A549 (cell line): Measurements from ENCODE around the gene ARHGEF4. TPM values are rescaled to one million over a fixed set of nuclear protein-coding genes. Genes with fewer than 3 reads are reported as not detected.

Experiments used
- ATAC-seq, 2 experiments: fragments of 200-7000 bp in 1 of 2; fragments of >200 bp in 1 of 2; cut with Nextera tagmentation in 1 of 2; cut with Tn5 transposase in 1 of 2; 3 replicates each; pipeline versions ENCODE4 v1.8.0 to v1.9.1; 2018 to 2020; ENCODE audit warnings: mild to moderate bottlenecking in 1 of 2, moderate library complexity in 1 of 2
- CTCF ChIA-PET: fragments of 300-600 bp; sonication (Branson Sonifier 250); formaldehyde crosslinking; extraction: SDS; loops from one replicate; lab custom pipeline; 2021; ENCODE audit warnings: antibody characterized with exemption, inconsistent platforms; lab: Yijun Ruan, JAX
- POLR2A ChIA-PET: fragments of 350-600 bp; formaldehyde crosslinking; extraction: SDS; loops from one replicate; lab custom pipeline; 2021; ENCODE audit warnings: antibody characterized with exemption, inconsistent platforms; lab: Yijun Ruan, JAX
- DNase-seq, 2 experiments: peaks; one replicate each; pipeline versions ENCODE4 v3.0.0 to v3.0.0-alpha.2; 2011 to 2016; ENCODE audit warnings: low read depth in 1 of 2, low spot score in 1 of 2
- FAIRE-seq: peaks from 2 replicates; lab custom pipeline; 2011; peaks lifted over from hg19 to GRCh38; lab: Jason Lieb, UNC
- H3K27ac ChIP-seq, 2 experiments: fragments of >200 bp; sonication (Bioruptor Twin); formaldehyde crosslinking; 3 replicates each; pipeline ENCODE4 v1.5.1; 2016 to 2017
- H3K4me1 ChIP-seq: fragments of >200 bp; sonication (Bioruptor Twin); formaldehyde crosslinking; 3 replicates; pipeline ENCODE4 v1.6.1; 2016
- H3K4me2 ChIP-seq: fragments of >200 bp; sonication (Bioruptor Twin); formaldehyde crosslinking; 3 replicates; pipeline ENCODE4 v1.6.1; 2016
- H3K4me3 ChIP-seq: fragments of >200 bp; sonication (Bioruptor Twin); formaldehyde crosslinking; 3 replicates; pipeline ENCODE4 v1.5.1; 2016
- H3K9me3 ChIP-seq: fragments of >200 bp; sonication (Bioruptor Twin); formaldehyde crosslinking; 3 replicates; pipeline ENCODE4 v1.6.1; 2016
- ATOH8 ChIP-seq: fragments of 250-450 bp; sonication (Bioruptor Pico); IDR thresholded peaks from 2 replicates; pipeline ENCODE4 v1.5.0; 2020; ENCODE audit warnings: low read depth, mild to moderate bottlenecking, moderate library complexity
- BHLHE40 ChIP-seq: IDR thresholded peaks from 2 replicates; pipeline ENCODE4 v1.6.1; 2012; ENCODE audit warnings: low read depth, low read length, inconsistent platforms
- CEBPB ChIP-seq, 2 experiments: fragments of >200 bp in 1 of 2; sonication (Bioruptor Twin) in 1 of 2; formaldehyde crosslinking in 1 of 2; IDR thresholded peaks; 2 replicates each; pipeline ENCODE4 v1.6.1; 2012 to 2016
- CHD4 ChIP-seq: fragments of 200-600 bp; sonication (generic); IDR thresholded peaks from 2 replicates; pipeline ENCODE4 v1.6.1; 2016; ENCODE audit warnings: antibody characterized with exemption, mild to moderate bottlenecking, borderline replicate concordance
- E2F6 ChIP-seq: IDR thresholded peaks from 2 replicates; pipeline ENCODE4 v1.6.1; 2012; ENCODE audit warnings: low read depth, borderline replicate concordance
- HDAC2 ChIP-seq: fragments of 200-600 bp; sonication (generic); IDR thresholded peaks from 2 replicates; pipeline ENCODE4 v1.6.1; 2016
- HOXB13 ChIP-seq: fragments of 250-450 bp; sonication (Bioruptor Pico); IDR thresholded peaks from 2 replicates; pipeline ENCODE4 v1.5.0; 2020; ENCODE audit warnings: low read depth, mild to moderate bottlenecking, moderate library complexity
- KDM5A ChIP-seq: fragments of 200-600 bp; sonication (generic); IDR thresholded peaks from 2 replicates; pipeline ENCODE4 v1.6.1; 2016; ENCODE audit warnings: antibody characterized with exemption, mild to moderate bottlenecking
- NFE2L2 ChIP-seq: fragments of 150-350 bp; conservative IDR thresholded peaks from 2 replicates; pipeline ENCODE4 v1.6.1; 2014; ENCODE audit warnings: low read length
- NPAS2 ChIP-seq: fragments of 250-450 bp; sonication (Bioruptor Pico); IDR thresholded peaks from 2 replicates; pipeline ENCODE4 v1.8.0; 2022; ENCODE audit warnings: mild to moderate bottlenecking, moderate library complexity, borderline replicate concordance
- RAD21 ChIP-seq, 2 experiments: fragments of >200 bp in 1 of 2; sonication (Bioruptor Twin) in 1 of 2; formaldehyde crosslinking in 1 of 2; IDR thresholded peaks in 1 of 2; conservative IDR thresholded peaks in 1 of 2; 2 replicates in 1 of 2; 3 replicates in 1 of 2; pipeline ENCODE4 v1.6.1; 2012 to 2018; ENCODE audit warnings: inconsistent platforms in 1 of 2
- RARB ChIP-seq: fragments of 250-450 bp; sonication (Bioruptor Pico); IDR thresholded peaks from 2 replicates; pipeline ENCODE4 v1.8.0; 2021; ENCODE audit warnings: mild to moderate bottlenecking, moderate library complexity
- RCOR1 ChIP-seq: fragments of 150-350 bp; IDR thresholded peaks from 2 replicates; pipeline ENCODE4 v1.6.1; 2014; ENCODE audit warnings: antibody characterized with exemption, low read length, low read depth
- RFX5 ChIP-seq: fragments of 450-650 bp; IDR thresholded peaks from 2 replicates; pipeline ENCODE4 v1.7.1; 2014; ENCODE audit warnings: antibody characterized with exemption, mild to moderate bottlenecking, moderate library complexity
- SMC3 ChIP-seq: fragments of >200 bp; sonication (Bioruptor Twin); formaldehyde crosslinking; IDR thresholded peaks from 3 replicates; pipeline ENCODE4 v1.6.1; 2018; ENCODE audit warnings: inconsistent platforms
- WGBS: methylation state at CpG from one replicate; pipeline ENCODE4 v1.1.6; 2017; ENCODE audit errors: missing lambda C conversion rate; 5-methylcytosine and 5-hydroxymethylcytosine counted together
- polyA plus RNA-seq, 4 experiments: library from polyadenylated mRNA; depleted of rRNA in 3 of 4; stranded (reverse); fragments of >200 nt; fragmentation: RNase III in 1 of 4; extraction: RNeasy Plus Mini Kit Qiagen cat#74134 plus additional on column Dnase treatment in 1 of 4; gene quantifications; 2 replicates in 3 of 4; 3 replicates in 1 of 4; pipeline ENCODE4 v1.2.3, GENCODE V29; 2011 to 2017
- TF ChIP-seq, protein P1 (sequence below): fragments of >200 bp; sonication (Bioruptor Twin); formaldehyde crosslinking; IDR thresholded peaks from 2 replicates; pipeline ENCODE4 v1.6.1; 2016

Gene ARHGEF4
- polyA plus RNA-seq, 2 of the 4 experiments (the other 2 are of a cell fraction) = 1.00 to 2.1 TPM

- 58% methylated on average over 17 of the region's 17 CpGs for WGBS
- ChIA-PET CTCF (interaction anchor here (1.0 to 2.3 kb wide), 2 partner anchors 9 to 68 kb away, joined by 3 to 9 read pairs; no protein-coding TSS in a partner anchor), POLR2A (no interaction called here)
- Histone ChIP-seq H3K4me1 (peaks cover 8% of the 10 kb centered on the region; the same call in 2 of the 3 replicates), H3K4me2 (peak overlapping the region; percentile 2; the same call in 2 of the 3 replicates), H3K9me3 (no peaks in the 10 kb centered on the region), H3K27ac (peak overlapping the region in 1 of 2 experiments; percentile 42; a peak in 3 of 6 replicates), H3K4me3 (no peak overlapping the region)
- FAIRE-seq = no peak
- peak; percentile 70 to 82 for ATAC-seq
- TF ChIP-seq HOXB13 (CRISPR knock-in tag) (no peak), CEBPB (IDR thresholded peaks at IDR 0.05) (0 out of 4 replicates have a peak, but pooled peaks of 1 of the 2 experiments have one; percentile 19)
- DNase-seq = peak in 1 of 2 experiments; percentile 66
Observed at GRCh38 chr2:130864830-130865800, 28.4 kb downstream of the ARHGEF4 start.

- 58% methylated on average over 18 of the region's 18 CpGs for WGBS
- CTCF ChIA-PET = interaction anchor here (0.7 to 10.6 kb wide), 8 partner anchors 18 to 96 kb away, joined by 3 to 263 read pairs (median 4); no protein-coding TSS in a partner anchor
- Histone ChIP-seq H3K27ac (no peak overlapping the region), H3K9me3 (no peaks in the 10 kb centered on the region), H3K4me3 (no peak overlapping the region), H3K4me1 (peaks cover 4% of the 10 kb centered on the region; the same call in 2 of the 3 replicates), H3K4me2 (no peak overlapping the region)
- FAIRE-seq (no peak), DNase-seq (no peak), ATAC-seq (no peak)
- POLR2A ChIA-PET = interaction anchor here (1.2 kb wide), 1 partner anchor 72 kb away, joined by 3 read pairs; no protein-coding TSS in a partner anchor
- TF ChIP-seq NPAS2 (CRISPR knock-in tag) = no peak
- TF ChIP-seq RCOR1 = no peak
- no peak for TF ChIP-seq BHLHE40
Observed at GRCh38 chr2:130869441-130870160, 32.9 kb downstream of the ARHGEF4 start.

DNA sequence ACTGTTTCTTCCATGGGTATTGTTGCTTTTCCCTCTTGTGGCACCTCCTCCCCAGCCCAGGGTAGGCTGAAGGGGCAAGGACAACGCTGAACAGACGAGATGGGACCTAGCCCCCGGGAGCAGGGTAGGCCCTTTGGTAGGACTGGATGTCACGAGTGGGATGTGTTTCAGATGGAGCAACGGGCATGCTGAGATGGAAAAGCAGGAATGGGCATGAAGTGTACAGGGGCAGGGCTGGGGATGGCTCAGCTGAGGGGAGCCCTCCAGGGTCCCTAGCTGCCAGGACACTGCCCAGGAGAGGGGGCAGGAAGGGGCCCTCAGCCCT lies 33.4 kb downstream of the ARHGEF4 start:
- H3K4me3 ChIP-seq = no peak overlapping the region
- ATAC-seq = no peak
- ChIA-PET CTCF (interaction anchor here (0.7 to 10.6 kb wide), 6 partner anchors 19 to 95 kb away, joined by 3 to 263 read pairs (median 6); no protein-coding TSS in a partner anchor), POLR2A (interaction anchor here (1.2 kb wide), 1 partner anchor 73 kb away, joined by 3 read pairs; no protein-coding TSS in a partner anchor)
- peaks cover 1% of the 10 kb centered on the region; the same call in 1 of the 3 replicates for H3K4me1 ChIP-seq
- TF ChIP-seq RARB (CRISPR knock-in tag) (no peak), ATOH8 (CRISPR knock-in tag) (no peak), RAD21 (conservative IDR thresholded peaks at IDR 0.05 in 1 of 2, IDR thresholded peaks at IDR 0.05 in 1 of 2) (no peak), NFE2L2 (no peak), E2F6 (no peak), RFX5 (no peak), KDM5A (no peak), CHD4 (no peak), HDAC2 (no peak), SMC3 (no peak)
- TF ChIP-seq, protein P1, sequence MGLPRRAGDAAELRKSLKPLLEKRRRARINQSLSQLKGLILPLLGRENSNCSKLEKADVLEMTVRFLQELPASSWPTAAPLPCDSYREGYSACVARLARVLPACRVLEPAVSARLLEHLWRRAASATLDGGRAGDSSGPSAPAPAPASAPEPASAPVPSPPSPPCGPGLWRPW = no peak
- TF ChIP-seq, all 56 proteins: peak for 0
- Histone ChIP-seq H3K27ac (no peak overlapping the region), H3K9me3 (no peaks in the 10 kb centered on the region), H3K4me2 (no peak overlapping the region)
- FAIRE-seq = no peak
- DNase-seq = no peak
- 43% methylated on average over 1 of the region's 5 CpGs for WGBS
